Activated CD4-positive, alpha-beta T cell treated with anti-CD3 and anti-CD28 coated beads, Interleukin-2, amount 50 U/mL, for 24 hours (primary cell): Measurements from ENCODE around the gene RAB40B.

ENCODE experiments used
- DNase-seq, 2 donors: peaks; one replicate each; pipeline ENCODE4 v3.0.0-alpha.2; 2020; ENCODE audit warnings: low read depth in 1 of 2, low spot score in 1 of 2

Gene RAB40B

DNA sequence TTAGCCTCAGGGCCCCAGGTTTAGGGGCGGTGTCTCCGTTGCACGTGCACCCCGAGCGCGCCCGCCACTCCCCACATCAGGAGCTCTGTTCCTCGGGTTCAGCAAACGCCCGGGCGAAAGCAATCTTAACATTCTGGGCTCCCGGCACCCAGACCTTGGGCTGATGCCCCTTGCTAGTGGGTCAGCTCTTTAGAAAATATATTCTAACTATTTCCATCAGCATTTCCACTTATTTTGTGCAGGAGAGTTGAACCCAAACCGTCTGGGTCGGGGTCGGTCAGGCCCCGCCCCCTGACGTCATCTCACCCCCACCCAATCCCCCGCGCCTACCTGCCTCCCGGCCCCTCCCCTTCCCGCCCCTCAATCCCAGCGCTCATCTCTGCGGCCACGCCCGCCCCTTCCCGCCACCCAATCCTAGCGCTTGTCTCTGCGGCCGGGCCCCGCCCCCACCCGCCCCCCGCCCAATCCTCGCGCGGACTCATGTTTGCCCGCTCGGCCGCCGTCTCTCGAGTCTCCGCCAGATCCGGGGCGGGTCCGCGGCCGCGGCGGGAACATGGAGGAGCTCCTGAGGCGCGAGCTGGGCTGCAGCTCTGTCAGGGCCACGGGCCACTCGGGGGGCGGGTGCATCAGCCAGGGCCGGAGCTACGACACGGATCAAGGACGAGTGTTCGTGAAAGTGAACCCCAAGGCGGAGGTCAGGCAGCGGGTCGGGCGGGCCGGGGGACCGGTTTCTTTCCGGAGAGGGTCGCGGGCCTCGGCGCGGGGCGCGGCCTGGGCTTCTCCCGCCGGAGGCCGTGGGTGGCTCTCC is 17.9 kb upstream of the RAB40B start, which contains the start of gene FN3KRP:
Gene FN3KRP, plus strand, starts transcription at position 504 of the 808 bp plus-strand sequence. Its CDS starts 50 bp downstream, at position 554.
- DNase-seq = peak; percentile 58 to 93

DNA sequence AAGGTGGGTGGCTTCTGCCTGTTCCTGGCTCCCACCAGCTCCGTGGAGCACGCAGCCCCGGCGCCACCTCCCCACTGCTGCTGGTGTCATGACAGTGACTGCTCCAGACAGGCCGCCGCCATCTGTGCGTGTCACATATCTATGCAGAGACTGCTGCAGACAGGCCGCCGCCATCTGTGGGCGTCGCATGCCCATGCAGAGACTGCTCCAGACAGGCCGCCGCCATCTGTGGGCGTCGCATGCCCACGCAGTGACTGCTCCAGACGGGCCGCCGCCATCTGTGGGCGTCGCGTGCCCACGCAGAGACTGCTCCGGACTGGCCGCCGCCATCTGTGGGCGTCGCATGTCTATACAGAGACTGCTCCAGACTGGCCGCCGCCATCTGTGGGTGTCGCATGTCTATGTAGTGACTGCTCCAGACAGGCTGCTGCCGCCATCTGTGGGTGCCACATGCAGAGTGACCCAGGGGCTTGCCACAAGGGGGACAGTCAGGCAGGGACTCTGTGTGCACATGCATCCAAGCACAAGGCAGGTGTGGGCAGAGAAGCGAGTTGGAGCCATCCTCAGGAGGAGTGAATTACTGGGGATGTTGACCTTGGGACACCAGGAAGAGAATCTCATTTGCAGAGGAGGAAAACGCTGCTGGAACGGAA is 14.7 kb upstream of the RAB40B start:
- no peak for DNase-seq

DNA sequence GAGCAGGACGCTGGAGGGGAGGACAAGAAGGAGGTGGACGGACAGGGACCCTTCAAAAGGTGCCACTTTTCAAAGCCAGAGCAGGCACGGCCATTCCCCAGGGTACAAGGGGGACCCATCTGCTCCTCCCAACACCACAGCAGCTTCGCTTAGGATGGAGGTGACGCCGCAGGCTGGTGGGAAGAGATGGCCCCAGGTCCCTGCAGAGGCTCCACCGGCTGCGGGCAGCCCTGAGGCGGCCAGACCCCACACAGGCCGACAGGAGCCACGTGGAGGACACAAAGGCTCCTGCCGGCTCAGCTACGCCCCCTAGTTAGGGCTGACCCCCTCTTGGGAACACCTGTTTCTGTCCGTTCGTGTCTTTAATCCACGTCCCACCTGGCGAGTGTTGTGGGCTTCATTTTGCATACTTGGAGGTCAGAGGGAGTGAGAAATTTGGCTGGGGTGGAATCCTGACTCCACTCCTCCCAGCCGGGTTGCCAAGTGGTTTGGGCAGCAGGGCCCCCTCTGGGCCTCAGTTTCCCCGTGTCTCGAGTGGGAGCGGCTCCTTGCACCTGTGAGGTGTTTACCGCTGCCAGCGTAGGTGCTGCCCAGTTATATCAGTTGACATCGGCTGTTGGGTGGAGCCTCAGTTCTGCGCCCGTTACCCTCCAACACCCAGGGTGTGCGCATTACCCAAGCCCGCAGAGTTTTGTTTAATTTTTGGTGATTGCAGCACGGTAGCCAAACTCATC is 12.2 kb upstream of the RAB40B start:
- DNase-seq = no peak

DNA sequence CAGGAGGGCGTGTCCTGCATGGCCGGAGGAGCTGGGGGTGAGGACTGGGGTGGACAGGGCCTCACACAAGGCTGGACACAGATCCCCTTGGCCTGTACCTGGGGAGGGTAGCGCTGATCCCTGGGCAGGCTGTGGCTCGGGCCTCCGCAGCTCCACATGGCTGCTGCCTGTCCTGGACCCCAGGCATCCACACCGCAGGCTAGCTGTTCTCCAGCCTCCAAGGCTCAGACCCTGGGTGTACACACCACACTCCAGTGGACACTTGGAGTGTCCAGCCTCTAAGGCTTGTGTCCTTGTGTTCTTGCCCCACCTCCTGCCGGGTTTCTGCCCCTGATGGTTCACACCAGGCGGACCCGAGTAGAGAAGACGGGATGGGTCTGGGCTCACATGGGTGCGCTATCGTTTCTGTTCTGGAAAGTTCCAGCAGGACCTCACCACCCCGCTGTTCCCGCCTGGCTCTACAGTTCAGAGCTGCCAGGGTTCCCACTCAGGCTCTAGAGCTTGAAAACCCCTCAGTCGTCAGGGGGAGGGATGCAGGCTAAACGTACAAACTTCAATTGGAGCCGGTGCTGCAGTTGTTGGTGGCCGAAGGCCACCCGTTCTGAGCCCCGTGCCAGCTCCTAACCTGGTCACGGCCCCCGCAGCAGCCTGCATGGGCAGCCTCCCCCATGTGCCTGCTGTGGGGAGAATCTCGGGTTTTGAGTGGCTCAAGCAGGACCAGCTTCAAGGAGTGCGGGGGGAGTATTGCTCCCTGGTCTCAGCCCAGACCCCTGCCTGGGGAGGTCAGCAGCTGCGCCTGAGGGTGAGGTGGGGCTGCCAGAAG is 11.4 kb upstream of the RAB40B start:
- DNase-seq = no peak

DNA sequence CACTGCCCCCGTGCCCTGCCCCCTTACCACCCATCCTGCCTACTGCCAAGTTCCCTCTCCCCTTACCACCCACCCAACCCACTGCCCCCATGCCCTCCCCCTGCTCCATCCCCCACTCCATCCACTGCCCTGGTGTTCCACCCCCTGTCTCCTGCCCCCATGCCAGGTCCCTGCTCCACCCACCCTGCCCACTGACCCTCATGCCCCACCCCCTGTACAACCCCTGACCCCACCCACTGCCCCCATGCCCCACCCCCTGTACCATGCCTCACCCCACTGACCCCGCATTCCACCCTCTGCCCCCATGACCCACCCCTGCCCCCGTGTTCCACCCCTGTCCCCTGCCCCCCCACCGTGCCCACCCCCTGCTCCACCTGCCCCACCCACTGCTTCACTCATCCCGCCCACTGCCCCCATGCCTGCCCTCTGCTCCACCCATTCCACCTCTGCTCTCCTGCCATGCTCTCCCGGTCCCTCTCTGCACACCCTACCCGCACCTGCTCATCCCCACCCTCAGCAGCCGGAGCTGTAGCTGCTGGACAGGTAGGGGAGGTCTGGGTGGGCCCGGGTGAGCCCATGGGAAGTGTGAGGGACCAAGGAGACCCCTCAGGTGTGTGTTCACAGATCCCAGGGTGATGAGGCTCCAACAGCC is 10.7 kb upstream of the RAB40B start:
- DNase-seq = no peak

DNA sequence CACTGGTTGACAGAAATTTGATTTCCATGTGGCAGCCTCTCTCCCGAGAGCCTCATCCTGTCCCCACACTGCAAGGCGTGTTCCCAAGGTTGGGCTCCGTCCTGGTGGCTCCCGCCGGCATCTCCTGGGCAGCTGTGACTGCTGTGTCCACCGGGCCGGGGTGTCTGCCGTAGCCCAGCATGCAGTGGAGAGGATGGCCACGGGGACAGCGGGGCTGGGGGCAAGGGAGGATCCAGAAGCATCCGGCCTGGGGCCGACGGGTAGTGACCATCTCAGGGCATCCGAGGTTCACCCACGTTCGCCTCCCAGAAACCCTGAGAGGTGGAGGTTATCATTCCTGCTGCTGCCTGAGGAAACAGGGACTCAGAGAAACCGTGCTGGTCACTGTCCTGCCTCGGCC is 7.3 kb upstream of the RAB40B start:
- DNase-seq = no peak

DNA sequence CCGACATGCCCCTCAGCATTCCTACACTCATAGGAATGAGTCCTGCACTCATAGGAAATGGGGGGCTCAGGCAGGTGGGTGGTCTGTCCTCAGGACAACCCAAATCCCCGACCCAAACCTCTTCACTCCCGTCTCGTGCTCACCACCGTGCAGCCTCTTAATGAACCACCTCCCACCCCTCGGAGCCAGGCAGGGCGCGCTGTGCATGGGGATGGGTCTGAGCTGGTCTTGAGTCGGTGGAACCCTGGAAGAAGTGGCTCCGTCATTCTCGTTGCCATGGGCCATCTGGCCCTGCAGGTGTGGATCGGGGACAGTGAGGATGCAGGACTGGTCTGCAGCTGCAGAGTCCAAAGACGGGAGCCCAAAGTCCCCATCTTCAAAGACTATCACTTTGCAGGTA is 6.4 kb upstream of the RAB40B start:
- DNase-seq = no peak

DNA sequence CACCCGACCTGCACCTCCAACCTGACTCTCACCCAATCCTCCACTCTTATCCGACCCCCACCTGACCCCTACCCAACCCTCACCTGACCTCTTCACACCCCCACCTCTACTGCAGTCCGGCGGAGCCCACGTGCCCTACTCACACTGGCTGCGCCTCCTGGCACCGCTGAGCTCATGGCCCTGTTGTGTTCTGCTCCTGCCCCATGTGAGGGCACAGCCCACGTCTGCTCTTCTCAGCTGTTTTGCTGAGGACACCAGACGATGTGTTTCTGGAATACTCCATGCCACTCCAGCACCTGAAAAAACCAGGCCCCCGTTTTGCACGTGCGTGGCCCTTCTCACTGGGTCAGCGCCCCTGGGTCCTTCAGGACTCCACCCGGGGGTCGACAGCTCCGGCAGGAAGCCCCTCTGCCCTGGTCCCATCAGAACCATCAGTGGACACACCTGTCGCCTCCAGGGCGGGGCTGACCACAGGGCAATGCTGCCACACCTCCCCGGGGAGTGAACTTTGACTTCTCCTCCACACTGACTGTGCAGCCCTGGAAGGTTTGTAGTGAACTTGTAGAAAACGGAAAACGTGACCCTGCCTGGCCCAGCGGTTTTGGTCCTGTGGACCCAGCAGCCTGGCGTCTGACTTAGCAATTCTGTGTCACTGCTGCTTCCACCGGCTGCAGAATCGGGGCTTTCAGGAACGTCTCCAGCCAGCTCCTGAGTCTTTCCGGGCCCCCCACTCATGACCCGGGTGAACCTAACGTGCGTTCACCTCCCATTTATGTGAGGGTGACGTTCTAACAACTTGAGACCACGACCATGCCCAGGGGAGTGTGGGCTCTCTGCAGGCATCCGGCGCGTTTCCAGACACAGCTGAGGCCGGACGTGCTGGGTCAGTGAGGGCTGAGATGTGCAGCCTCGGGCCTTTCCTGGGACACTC is 5.7 kb upstream of the RAB40B start:
- DNase-seq = no peak

DNA sequence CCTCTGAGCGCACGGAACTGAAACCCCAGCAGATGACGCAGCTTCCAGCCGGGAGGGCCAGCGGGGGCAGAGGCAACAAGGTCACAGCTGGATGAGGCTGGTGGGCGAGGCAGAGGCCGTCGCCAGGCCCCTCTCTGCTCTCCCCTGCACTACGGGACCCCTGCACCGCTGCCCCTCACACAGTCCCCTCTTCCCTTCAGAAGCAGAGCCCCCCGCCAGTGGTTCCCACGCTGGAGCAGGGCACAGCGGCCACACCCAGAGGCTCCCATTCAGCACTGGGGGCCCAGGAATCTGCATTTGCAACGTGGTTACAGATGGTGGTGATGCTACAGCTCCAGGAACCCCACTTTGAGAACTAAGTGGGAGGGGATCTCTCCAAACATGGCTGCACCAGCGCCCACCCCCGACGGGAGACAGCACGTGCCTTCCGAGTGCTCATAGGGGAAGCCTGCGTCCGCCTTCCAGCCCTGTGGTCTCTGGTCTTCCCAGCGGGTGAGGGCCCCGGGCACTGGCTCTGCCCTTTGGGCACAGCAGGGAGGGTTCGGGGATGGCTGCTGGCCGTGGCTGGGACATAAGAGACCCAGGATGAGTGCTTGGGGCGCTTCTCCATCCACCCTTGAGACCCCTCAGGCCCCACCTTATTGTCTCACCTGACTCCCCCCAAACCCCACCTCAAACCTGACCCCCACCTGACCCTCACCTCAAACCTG is 4.7 kb upstream of the RAB40B start:
- DNase-seq = no peak

DNA sequence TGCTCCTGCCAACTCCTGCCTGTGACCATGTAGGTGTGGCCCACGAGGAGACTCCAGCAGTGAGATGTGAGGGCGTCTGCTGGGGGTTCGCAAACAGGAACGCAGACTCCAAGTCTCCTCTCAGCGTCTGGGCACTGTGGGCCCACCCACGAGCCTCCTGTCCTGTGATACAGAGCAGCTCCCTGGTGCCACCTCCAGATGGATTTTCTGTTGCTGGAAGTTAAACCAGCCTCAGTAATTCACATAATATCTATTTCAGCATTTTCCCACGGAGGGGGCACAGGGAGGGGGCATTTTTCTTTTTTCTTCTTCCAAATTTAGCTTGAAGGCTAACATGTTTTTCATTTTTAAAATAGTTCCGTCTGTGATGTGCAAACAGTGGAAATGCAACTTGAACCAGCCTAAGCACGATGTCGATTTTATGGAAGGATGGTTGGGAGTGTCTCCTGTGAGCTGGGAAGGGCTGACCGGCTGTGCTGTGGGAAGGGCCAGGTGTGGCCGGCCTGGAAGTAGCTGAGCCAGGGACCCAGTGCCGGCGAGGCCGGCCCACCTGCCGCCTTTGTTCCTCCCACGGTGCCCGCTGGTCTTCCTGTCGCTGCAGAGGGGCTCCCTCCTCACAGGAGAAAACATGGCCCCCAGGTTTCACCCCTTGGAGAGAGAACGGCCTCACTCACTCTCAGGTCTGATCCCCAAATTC is 3.9 kb upstream of the RAB40B start:
- no peak for DNase-seq

DNA sequence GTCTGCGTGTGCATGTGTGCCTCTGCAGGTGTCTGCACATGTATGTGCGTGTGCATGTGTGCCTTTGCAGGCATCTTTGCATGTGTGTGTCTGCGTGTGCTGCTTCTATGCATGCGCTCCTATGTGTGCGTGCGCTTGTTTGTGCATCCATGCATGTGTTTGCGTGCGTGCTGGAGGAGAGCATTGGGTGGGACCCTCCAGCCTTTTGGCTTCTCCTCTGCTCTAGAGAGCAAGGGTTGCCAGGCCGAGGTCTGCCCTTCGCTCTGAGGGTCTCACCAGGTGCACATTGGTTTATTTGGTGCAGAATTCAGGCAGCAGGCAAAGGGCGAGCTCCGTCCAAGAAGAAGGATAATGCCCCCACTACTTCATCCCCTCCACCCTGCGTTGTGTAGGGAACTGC is 1.1 kb upstream of the RAB40B start:
- no peak for DNase-seq

DNA sequence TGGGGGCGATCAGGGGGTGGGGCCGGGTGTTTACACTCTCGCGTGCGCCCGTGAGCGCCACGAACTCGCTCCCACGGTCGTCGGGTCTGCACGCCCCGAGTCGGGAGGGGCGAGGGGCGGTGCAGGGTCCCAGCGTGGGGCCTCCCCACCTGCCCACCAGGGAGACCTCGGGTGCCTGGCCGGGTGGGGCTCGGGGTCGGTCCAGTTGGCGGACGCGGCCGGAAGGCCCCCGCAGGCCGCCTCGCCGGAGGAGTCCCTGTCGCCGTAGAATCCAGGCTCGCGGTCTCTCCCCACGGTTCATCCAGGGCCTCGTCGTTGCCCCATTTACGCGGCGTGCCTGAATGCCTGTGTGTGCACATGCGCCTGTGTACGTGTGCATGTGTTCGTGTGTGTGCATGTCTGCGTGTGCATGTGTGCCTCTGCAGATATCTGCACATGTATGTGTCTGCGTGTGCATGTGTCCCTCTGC is 510 bp upstream of the RAB40B start:
- no peak for DNase-seq

DNA sequence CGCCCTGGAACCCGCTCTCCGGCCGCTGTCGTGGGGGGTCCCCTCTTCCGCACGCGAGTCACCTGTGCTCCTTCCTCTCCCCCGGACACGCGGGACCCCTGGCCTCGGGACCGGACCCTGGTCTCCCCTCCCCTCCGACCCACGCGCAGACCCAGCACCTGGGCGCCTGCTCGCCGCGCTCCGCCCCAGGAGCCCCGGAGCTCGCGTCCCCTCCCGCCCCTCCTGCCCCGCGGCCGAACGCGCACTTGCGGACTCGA is 762 bp downstream of the RAB40B start:
- no peak for DNase-seq

DNA sequence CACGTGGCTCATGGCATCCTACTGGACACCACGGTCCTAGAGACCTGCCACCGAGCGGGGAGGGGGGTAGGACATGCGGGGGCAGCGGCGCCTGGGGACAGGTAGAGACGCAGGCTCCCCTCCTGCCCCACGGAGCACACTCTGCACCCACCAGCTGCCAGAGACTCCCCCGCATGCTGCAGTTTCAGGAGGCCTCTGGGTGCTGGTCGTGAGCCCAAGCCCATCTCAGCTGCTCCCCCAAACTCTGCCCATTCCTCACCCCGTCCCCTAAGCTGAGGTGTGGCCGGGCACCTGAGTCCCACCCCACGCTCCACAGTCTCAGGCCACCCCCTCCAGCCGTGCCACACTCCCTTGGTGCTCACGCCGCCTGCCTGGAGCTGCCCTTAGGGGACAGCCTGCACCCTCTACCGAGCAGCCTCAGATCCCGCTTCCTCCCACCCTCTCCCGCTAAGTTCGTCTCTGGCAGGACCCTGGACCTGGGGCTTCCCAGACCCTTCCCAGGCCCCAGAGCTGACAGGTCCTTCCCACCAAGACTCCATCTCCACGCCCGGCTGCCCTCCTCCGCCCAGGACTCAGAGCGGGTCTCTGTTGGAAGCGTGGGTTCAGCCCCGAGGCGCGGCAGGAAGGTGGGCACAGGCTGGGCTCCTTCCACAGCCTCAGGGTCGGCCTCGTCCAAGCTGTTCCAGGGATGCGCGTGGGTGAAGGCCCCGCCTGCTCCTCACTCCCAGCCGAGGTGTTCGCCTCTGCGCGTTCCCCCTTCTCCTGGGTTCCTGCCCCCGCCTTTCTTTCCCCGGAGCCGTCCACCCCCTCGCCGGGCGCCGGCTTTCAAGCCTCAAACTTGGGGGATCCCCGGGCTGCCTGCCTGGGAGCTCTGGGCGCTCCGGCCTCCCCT is 1.3 kb downstream of the RAB40B start:
- no peak for DNase-seq

DNA sequence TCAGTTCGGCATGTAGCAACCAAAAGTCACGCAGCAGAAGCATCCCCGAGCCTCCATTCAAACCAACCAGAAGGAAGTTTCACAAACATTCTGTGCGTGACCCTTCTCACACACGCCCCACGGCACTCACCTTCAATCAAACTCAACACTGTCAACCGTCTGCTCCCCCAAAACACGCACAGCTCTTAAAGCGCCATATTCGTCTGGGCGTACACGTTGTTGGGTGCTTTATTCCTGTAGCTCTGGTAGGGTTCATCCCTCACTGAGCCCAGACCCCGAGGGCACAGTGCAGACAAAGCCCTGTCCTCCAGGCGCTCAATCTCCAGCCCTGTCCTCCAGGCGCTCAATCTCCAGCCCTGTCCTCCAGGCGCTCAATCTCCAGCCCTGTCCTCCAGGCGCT is 2.2 kb downstream of the RAB40B start:
- DNase-seq = no peak

DNA sequence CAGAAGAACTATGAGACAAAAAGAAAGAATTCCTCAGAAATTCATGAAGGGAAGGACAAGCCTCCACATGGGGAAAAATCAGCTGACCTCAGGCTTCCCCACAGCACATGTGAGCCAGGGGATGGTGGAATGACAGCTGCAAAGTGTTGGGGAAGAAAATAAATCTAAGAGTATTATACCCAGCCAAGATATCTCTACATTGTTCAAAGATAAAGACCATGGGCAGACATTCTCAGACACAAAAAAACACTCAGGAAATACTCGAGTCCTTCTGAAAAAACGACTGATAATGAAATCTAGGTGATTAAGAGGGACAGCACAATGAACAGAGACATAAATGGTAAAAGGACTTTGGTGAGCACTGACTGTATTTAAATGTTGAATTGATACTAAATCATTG is 3.9 kb downstream of the RAB40B start:
- no peak for DNase-seq

DNA sequence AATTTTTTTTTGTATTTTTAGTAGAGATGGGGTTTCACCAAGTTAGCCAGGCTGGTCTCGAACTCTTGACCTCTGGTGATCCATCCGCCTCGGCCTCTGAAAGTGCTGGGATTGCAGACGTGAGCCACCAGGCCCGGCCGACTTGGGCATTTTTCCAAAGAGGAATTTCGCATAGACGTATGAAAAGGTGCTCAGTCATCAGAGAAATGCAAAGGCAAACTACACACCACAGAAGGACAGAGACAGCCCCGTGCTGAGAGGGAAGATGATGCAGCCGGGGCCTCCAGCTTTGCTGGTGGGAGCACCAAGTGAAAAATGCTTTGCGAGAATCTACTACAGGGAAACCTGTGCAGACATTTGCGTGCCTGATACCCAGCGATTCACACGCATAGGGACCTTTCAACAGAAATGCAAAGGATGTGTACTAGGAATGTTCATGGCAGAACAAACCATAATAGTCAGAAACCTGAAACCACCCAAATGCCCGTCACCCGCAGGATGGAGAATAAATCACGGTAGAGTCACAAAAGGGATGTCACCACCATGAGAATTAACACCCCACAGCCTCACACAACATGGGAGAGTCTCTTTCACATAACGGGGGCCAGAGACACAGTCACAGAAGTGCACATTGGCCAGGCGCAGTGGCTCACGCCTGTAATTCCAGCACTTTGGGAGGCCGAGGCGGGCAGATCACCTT is 5.2 kb downstream of the RAB40B start:
- DNase-seq = no peak
